GM19239 (cell line): ENCODE data around the gene SLC9A5.
A peak's percentile ranks its signal among the peaks of the same experiment; 100 is the strongest.

Experiments used
- DNase-seq: peaks from one replicate; pipeline ENCODE4 v3.0.0; 2011; ENCODE audit warnings: low spot score; ENCODE audit not compliant: insufficient read length
- FAIRE-seq: peaks from 2 replicates; lab custom pipeline; 2011; peaks lifted over from hg19 to GRCh38; lab: Jason Lieb, UNC

SLC9A5 gene

DNA sequence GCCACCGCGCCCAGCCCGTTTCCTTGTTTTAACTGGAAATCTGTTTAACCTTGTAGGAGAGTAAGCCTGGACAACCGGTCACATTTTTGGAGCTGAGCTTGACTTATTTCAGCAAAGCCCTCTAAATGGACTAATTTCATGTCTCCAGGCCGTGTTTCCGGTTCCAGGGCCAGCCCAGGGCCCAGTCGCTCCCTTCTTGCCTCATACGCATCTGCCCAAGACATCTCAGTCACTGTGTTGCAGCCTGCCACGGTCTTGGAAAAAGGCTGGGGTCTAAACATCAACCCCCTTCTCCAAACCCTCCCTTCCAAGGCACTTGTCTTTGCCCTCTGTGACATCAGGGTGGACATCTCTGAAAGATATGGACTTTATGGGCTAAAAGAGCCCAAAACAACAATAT is 49.5 kb downstream of the SLC9A5 start:
- FAIRE-seq (no peak), DNase-seq (no peak)

DNA sequence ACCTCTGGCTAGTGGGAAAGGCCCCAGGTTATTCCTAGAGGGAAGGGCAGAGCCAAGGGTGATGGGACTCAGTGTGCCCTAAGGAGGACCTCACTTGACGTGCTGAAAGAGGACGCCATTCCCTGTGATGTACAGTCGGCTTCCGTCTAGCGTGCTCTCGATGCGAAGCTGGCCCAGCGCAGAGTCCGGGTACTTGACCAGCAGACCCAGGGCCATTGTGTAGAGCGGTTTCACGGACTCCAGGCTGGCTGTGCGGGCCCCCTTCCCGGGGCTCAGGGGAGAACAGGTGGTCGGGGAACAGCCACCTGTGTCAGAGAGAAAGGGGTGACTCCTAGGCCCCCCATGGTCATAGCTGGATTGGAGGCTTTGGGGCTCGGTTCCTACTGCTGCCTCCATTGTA is 50.5 kb downstream of the SLC9A5 start:
- DNase-seq = no peak
- no peak for FAIRE-seq

DNA sequence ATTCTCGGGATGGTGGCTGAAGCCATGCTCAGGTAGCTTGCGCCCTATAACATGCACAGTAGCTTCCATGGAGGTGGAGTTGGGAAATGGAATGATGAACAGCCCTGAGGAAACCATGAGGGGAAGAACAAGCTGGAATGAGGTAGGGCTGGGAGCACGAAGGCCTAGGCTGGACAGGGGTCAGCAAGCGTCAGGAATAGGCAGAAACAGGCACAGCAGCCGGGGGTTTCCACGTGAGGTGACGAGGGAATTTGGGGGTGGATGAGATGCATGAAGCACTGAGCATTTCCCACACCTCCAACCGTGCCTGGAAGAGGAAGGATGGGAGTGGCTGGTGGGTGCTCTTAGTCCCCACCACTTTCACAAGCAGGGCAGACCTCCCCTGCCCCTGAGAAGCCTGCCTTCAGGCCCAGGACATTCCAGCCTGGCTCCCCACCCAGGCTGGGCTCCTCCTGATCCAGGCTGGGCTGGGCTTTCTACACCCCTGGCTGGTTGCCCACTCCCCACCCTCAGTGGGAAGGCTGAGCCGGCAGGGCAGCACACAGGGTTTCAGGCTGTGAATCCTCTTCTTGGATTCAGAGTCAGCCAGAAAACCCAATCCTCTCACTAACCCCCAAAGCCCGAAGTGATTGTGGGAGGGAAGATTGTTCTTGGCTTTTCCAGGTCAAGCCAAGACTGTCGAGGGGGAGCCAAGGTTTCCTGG is 52.5 kb downstream of the SLC9A5 start:
- DNase-seq = no peak
- no peak for FAIRE-seq

DNA sequence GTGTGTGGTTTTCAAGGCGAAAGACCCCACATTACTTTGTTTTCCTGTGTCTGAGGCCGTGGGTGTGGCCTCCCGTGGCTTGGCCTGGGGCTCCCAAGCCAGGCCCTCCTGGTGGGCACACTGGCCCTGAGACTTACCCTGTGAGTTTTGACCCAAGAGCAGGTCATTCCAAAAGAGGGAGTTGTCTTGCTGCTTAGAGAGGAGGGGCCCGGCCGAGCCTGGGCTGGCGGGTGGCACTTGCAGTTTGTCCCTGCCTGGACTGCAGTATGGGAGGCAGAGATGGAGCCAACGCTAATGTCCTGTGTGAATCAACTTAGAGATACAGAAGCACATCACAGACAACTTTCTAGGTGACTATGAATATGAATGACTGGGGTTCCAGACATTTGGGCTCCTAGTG is 53.3 kb downstream of the SLC9A5 start:
- no peak for FAIRE-seq
- DNase-seq = no peak

DNA sequence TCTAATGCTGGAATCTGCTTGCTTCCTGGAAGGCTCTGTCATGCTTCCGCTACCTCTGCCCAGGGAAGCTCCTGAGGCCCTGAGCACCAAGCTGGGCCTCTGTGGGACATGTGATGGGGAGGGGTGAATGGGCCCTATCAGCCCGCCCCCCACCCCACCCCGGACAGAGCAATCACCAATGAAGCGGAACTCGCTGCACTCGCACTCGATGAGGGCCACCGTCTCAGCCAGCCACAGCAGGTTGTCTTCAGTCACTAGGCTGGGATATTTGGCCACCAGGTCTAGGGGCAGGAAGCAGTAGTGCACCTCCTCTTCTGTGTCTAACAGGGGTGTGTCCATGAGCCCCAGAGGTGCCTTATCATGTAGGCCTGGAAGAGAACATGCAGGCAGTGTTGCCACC is 54.2 kb downstream of the SLC9A5 start:
- DNase-seq (no peak), FAIRE-seq (no peak)

DNA sequence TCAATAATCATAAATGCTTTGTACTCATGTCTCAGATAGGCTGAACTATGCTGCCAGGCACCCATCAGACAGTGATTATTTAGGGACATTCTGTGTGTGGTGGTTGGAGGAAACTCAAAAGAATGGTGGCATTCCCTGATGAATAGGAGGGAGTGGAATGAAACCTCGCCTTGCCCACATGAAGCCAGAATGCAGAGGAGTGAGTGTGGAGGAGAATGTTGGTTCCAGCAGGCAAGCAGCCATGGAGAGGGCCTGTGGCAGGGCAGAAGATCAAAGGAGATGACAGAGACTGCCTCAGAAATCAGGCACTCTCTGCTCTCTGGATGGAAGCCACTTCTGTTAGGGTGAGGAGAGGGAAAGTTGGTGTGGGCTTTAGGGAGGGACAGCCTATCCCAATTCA is 55.2 kb downstream of the SLC9A5 start:
- no peak for DNase-seq
- FAIRE-seq = no peak

DNA sequence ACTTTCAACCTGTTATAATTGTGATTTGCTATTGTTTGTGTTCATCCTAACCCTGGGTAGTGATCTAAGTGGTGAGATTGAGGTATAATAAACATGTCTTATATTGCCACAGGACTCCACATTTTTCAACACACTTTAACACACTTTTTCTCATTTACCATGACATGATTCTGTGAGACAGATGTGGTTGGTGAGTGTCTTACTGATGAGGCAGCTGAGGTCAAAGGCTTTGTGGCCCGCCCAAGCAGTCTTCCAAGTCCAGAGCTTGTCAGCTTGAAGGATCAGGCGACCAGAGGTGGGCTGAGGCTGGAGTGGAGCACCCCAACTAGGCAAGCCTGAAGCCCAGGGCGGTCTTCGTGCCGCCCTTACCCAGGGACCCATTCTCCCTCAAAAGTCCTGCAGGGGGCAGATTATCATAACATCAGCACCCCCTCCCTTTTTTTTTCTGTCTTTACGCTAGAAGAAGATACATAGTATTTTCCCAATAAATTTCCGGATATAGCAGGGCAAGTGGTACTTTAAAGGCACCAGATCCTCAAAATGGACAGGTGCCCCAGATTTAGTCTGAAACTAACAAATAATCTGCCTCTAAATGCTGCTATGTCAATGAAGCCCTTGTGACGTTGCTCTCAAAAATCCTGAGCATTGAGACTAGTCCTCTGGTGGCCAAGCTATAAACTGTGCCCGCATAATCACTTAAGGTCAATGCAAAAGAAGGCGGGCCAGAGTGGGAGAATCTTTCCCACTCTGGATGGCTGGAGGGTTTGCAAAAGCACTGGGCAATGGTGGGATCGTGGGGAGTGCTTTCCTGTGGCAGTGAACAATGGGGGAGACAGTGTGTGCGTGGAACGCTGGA is 56.7 kb downstream of the SLC9A5 start:
- no peak for FAIRE-seq
- DNase-seq = no peak

DNA sequence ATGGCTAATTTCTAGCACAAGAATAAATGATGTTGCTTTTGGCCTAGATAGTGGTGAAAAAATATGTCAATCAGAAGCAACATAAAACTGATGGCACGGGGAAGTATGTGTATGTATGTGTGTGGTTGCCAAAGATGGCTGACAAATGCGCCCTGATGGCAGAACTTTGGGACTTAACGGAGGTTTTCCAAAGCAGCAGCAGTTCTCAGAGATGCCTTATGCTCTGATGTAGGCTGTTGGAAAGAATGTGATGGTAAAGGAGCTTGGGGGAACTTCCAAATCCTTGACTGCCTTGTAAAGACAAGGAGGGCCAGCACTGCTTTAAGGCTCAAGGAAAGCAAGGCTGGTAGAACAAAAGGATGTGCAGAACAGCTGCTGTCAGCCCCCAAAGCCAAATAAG is 61.8 kb downstream of the SLC9A5 start:
- DNase-seq = no peak
- FAIRE-seq = no peak

DNA sequence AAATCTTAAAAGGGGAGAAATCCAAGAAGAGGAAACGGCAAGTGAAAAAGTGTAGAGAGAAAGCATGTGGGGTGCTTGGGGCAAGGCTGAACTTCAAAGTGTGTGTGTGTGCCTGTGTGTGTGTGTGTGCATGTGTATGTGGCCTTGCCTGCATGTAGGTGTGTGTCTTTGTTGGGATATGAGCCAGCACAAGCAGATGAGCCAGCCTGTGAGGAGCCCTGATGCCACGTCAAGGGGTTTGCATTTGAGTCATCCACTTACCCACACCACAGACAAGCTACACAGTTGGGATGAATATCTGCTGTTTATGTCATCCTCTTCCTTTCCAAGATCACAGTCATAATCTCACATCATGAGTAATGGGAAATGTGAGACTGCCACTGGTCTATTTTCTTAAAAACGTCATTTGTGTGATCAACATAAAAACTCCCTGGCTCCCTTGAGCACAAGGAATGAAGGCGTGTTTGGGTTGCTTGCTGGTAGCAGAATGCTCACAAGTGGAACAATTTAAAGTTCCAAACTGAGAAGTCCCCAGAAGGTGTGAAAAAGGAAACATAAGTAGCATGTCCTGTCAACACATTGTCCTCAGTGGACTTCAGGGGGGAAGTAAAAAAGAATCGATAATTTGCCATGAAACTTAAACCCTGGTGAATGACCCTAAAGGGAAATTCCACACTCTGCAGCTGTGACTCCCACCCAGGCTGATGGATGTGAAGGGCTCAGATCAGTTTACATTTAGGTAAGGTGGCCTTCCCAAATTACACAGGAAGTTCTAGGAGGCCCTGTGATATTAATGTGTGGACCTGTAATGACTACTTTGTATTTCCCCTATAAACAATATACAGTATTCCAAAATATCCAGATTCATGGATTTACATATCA is 63.1 kb downstream of the SLC9A5 start:
- peak; percentile 63 for FAIRE-seq

DNA sequence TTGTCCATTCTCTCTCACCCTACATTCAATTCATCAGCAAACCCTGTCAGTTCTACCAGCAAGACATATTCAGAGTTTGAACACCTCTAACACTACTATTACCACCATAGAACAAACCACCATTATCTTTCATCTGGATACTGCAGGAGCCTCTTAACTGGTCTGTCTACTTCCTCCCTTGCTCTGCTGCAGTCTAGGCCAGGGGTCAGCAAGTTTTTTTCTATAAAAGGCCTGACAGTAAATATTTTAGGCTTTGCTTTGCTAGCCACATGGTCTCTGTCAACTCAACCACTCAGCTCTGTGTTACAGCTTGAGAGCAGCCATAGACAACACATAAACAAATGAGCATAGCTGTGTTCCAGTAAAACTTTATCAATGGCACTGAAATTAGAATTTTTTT is 63.9 kb downstream of the SLC9A5 start:
- FAIRE-seq (no peak), DNase-seq (no peak)

More for the DNA sequence above, 63.1 kb downstream of the SLC9A5 start:
- no peak for DNase-seq

DNA sequence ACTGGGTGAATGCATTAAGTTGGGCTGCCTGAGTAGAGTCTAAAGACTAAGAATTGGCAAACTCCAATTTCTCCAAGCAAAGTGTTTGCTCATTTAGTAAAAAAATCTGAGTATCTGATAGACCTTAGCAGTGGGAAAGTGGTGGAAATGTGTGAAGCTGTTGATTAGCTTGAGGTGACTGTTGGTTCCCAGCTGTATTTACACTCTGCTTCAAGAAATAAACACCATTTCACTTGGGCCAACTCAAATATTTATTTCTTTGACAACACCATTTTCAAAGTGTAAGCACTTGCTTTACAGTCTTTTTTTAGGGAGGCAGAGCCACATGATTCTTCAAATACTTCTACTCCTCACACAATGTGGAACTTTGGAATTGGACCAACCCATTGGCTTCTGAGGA is 69.1 kb downstream of the SLC9A5 start:
- FAIRE-seq = no peak

More for the DNA sequence above, 69.1 kb downstream of the SLC9A5 start:
- no peak for DNase-seq
